GM23338 (cell line): ENCODE results near the gene SLC36A4. TPM values are rescaled to one million over a fixed set of nuclear protein-coding genes. Genes with fewer than 3 reads are reported as not detected.

ENCODE experiments used
- ATAC-seq: fragments of 200-7000 bp; cut with Tn5 transposase; 3 replicates; pipeline ENCODE4 v1.9.1; 2020
- DNase-seq: peaks from one replicate; pipeline ENCODE4 v3.0.0-alpha.2; 2015; ENCODE audit warnings: low spot score
- H2AFZ ChIP-seq: fragments of 200-600 bp; sonication (generic); 2 replicates; pipeline ENCODE4 v1.8.0; 2016; ENCODE audit warnings: antibody characterized with exemption, mild to moderate bottlenecking, moderate library complexity
- H3F3A ChIP-seq: fragments of 200-600 bp; sonication (generic); replicated peaks from 2 replicates; pipeline ENCODE4 v1.8.0; 2017; ENCODE audit warnings: antibody characterized with exemption, mixed run types, low read depth
- H3K27ac ChIP-seq: fragments of 200-600 bp; sonication (generic); 2 replicates; pipeline ENCODE4 v1.6.1; 2016; ENCODE audit warnings: low read depth
- H3K27me3 ChIP-seq: fragments of 200-600 bp; sonication (generic); 2 replicates; pipeline ENCODE4 v1.8.0; 2016; ENCODE audit warnings: mild to moderate bottlenecking, mixed run types, moderate library complexity; ENCODE audit not compliant: insufficient read depth
- H3K36me3 ChIP-seq: fragments of 200-600 bp; sonication (generic); 2 replicates; pipeline ENCODE4 v1.8.0; 2016; ENCODE audit warnings: mild to moderate bottlenecking; ENCODE audit not compliant: insufficient read depth
- H3K4me1 ChIP-seq: fragments of 200-600 bp; sonication (generic); 2 replicates; pipeline ENCODE4 v1.8.0; 2016; ENCODE audit warnings: mild to moderate bottlenecking, moderate library complexity; ENCODE audit not compliant: insufficient read depth
- H3K4me2 ChIP-seq: fragments of 200-600 bp; sonication (generic); 2 replicates; pipeline ENCODE4 v1.7.1; 2017; ENCODE audit warnings: mixed run types
- H3K4me3 ChIP-seq: fragments of 200-600 bp; sonication (generic); 2 replicates; pipeline ENCODE4 v1.6.1; 2016; ENCODE audit warnings: mixed run types
- H3K79me2 ChIP-seq: fragments of 200-600 bp; sonication (generic); replicated peaks from 2 replicates; pipeline ENCODE4 v1.8.0; 2017; ENCODE audit warnings: mild to moderate bottlenecking; ENCODE audit not compliant: insufficient read depth
- H3K9me2 ChIP-seq: fragments of 200-600 bp; sonication (generic); 2 replicates; pipeline ENCODE4 v1.8.0; 2017; ENCODE audit not compliant: insufficient read depth
- H4K20me1 ChIP-seq: fragments of 200-600 bp; sonication (generic); replicated peaks from 2 replicates; pipeline ENCODE4 v1.8.0; 2017; ENCODE audit warnings: mild to moderate bottlenecking; ENCODE audit not compliant: insufficient read depth
- H3K27ac Mint-ChIP-seq: 2 replicates; pipeline ENCODE4 v1.8.0; 2020; ENCODE audit warnings: inconsistent platforms, mild to moderate bottlenecking, moderate library complexity, mixed read lengths
- H3K27me3 Mint-ChIP-seq: 3 replicates; pipeline ENCODE4 v1.8.0; 2022; ENCODE audit warnings: low read depth, mild to moderate bottlenecking, moderate library complexity, mixed read lengths, inconsistent platforms; ENCODE audit not compliant: insufficient read depth, poor library complexity
- H3K36me3 Mint-ChIP-seq: 3 replicates; pipeline ENCODE4 v1.8.0; 2021; ENCODE audit warnings: low read depth, mild to moderate bottlenecking, inconsistent platforms, moderate library complexity, mixed read lengths
- H3K4me1 Mint-ChIP-seq: 3 replicates; pipeline ENCODE4 v1.8.0; 2020; ENCODE audit warnings: mild to moderate bottlenecking, inconsistent platforms, mixed read lengths
- H3K4me3 Mint-ChIP-seq: 3 replicates; pipeline ENCODE4 v1.8.0; 2021; ENCODE audit warnings: moderate library complexity, mild to moderate bottlenecking, inconsistent platforms, mixed read lengths
- H3K9me3 Mint-ChIP-seq: 3 replicates; pipeline ENCODE4 v1.8.0; 2020; ENCODE audit warnings: moderate library complexity, mild to moderate bottlenecking, inconsistent platforms, mixed read lengths
- CREB1 ChIP-seq: fragments of 250-450 bp; sonication (Bioruptor Pico); IDR thresholded peaks from 2 replicates; pipeline ENCODE4 v1.5.0; 2020; ENCODE audit warnings: low read depth, mild to moderate bottlenecking, moderate library complexity
- CTCF ChIP-seq, 2 experiments: fragments of 200-600 bp in 1 of 2; sonication (generic) in 1 of 2; conservative IDR thresholded peaks; 2 replicates each; pipeline versions ENCODE4 v1.5.1 to v1.6.1; 2016 to 2017; ENCODE audit warnings: antibody characterized with exemption in 2 of 2, low read depth in 2 of 2, mild to moderate bottlenecking in 2 of 2, moderate library complexity in 1 of 2
- EZH2 ChIP-seq: fragments of 200-600 bp; sonication (generic); IDR thresholded peaks from one replicate; pipeline ENCODE4 v1.8.0; 2017; ENCODE audit warnings: antibody characterized with exemption, mild to moderate bottlenecking, low read depth; ENCODE audit not compliant: unreplicated experiment
- POLR2AphosphoS5 ChIP-seq: IDR thresholded peaks from 2 replicates; pipeline ENCODE4 v1.6.1; 2016; ENCODE audit warnings: antibody characterized with exemption, low read depth
- REST ChIP-seq: IDR thresholded peaks from one replicate; pipeline ENCODE4 v1.6.1; 2018; ENCODE audit warnings: antibody characterized with exemption; ENCODE audit not compliant: unreplicated experiment
- STAT1 ChIP-seq: IDR thresholded peaks from one replicate; pipeline ENCODE4 v1.6.1; 2016; ENCODE audit warnings: antibody characterized with exemption; ENCODE audit not compliant: unreplicated experiment
- ZNF114 ChIP-seq: fragments of 250-450 bp; sonication (Bioruptor Pico); IDR thresholded peaks from 2 replicates; pipeline ENCODE4 v1.5.0; 2020; ENCODE audit warnings: mild to moderate bottlenecking, moderate library complexity
- ZNF462 ChIP-seq: fragments of 250-450 bp; sonication (Bioruptor Pico); IDR thresholded peaks from 2 replicates; pipeline ENCODE4 v1.5.0; 2020; ENCODE audit warnings: mild to moderate bottlenecking, moderate library complexity
- polyA plus RNA-seq: library from polyadenylated mRNA; unstranded; fragments of >200 nt; fragmentation: Nextera tagmentation; extraction: Ambion mirVana; gene quantifications from 2 replicates; pipeline ENCODE4 v1.2.1, GENCODE V29; 2016
- total RNA-seq: library from RNA; depleted of rRNA; stranded (reverse); fragments of >200 nt; shearing (Covaris generic); gene quantifications from 2 replicates; pipeline ENCODE4 v1.2.3, GENCODE V29; 2014

SLC36A4 gene
- total and polyA plus RNA-seq, 2 experiments from 2014 or later: 24.9 to 34.6 TPM

GRCh38 chr11:93133488-93134109 is 64.2 kb downstream of the SLC36A4 start (continued):
- TF ChIP-seq ZNF462 (CRISPR knock-in tag): no peak

- Mint-ChIP-seq H3K27ac (no peak overlapping the region), H3K4me3 (no peak overlapping the region), H3K4me1 (peaks cover 2% of the 10 kb centered on the region; the same call in 1 of the 3 replicates), H3K36me3 (peaks cover 9% of the 10 kb centered on the region; the same call in 2 of the 3 replicates), H3K9me3 (no peaks in the 10 kb centered on the region), H3K27me3 (no peaks in the 10 kb centered on the region)
- Histone ChIP-seq H3K79me2 (no peaks in the 10 kb centered on the region), H4K20me1 (no peaks in the 10 kb centered on the region), H3K4me3 (no peak overlapping the region), H3F3A (no peaks in the 10 kb centered on the region), H3K27me3 (no peaks in the 10 kb centered on the region), H3K36me3 (no peaks in the 10 kb centered on the region), H3K27ac (no peak overlapping the region), H3K9me2 (no peaks in the 10 kb centered on the region), H3K4me1 (0 out of 2 replicates have a peak, but pooled peaks cover 4% of the 10 kb centered on the region), H3K4me2 (no peak overlapping the region), H2AFZ (no peak overlapping the region)
- ATAC-seq: no peak
- DNase-seq: no peak
- TF ChIP-seq POLR2AphosphoS5: no peak
- TF ChIP-seq STAT1: no peak
- no peak for TF ChIP-seq ZNF114 (CRISPR knock-in tag)
- no peak for TF ChIP-seq CTCF (conservative IDR thresholded peaks at IDR 0.05; ENCODE audit: low read depth in 2 of 2)
- TF ChIP-seq CREB1 (CRISPR knock-in tag): no peak
- no peak for TF ChIP-seq REST
- no peak for TF ChIP-seq EZH2
These were observed 65.0 kb downstream of the SLC36A4 start for GRCh38 chr11:93132836-93133235.
